ENCODE results near the gene PLAA.

The PLAA gene

DNA sequence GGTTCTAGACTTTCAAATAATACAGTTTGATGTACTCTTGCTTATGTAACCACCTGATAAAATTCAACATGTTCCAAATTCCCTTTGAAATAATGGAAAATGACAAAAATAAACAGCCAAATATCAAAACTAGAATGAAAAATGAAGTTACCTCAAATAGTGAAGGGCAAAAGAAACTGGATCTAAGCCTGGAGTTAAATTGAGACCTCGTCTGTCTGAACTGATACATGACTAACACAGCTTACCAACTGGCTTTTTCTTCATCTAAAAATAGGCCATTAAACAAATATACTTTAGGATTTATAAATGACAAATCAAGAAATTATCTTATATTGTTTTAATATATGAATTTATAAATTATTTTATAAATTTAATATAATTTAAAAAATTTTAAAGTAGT lies 42.4 kb downstream of the PLAA start:
- Histone ChIP-seq H4K20me1 (ENCODE audit: insufficient read depth, low read length, poor library complexity, severe bottlenecking) (no peaks in the 10 kb centered on the region), H3K79me2 (ENCODE audit: insufficient read depth, low read length) (no peaks in the 10 kb centered on the region), H2AFZ (ENCODE audit: low read length) (no peak overlapping the region), H3K4me3 (ENCODE audit: low read length, poor library complexity, severe bottlenecking) (no peak overlapping the region), H3K4me1 (ENCODE audit: insufficient read depth, low read length, poor library complexity, severe bottlenecking) (no peaks in the 10 kb centered on the region), H3K9ac (ENCODE audit: low read depth, low read length, poor library complexity, severe bottlenecking) (no peak overlapping the region), H3F3A (ENCODE audit: low read depth) (no peaks in the 10 kb centered on the region), H3K9me2 (replicated peaks; ENCODE audit: low read depth, low read length) (no peaks in the 10 kb centered on the region), H3K36me3 (ENCODE audit: insufficient read depth, low read length) (peaks cover 47% of the 10 kb centered on the region), H3K9me3 (ENCODE audit: insufficient read depth, low read depth, low read length) (no peaks in the 10 kb centered on the region), H3K4me2 (ENCODE audit: low read depth, low read length, poor library complexity, severe bottlenecking) (no peak overlapping the region), H3K27me3 (ENCODE audit: insufficient read depth, low read length, poor library complexity, severe bottlenecking) (no peaks in the 10 kb centered on the region)
- TF ChIP-seq, protein P1, sequence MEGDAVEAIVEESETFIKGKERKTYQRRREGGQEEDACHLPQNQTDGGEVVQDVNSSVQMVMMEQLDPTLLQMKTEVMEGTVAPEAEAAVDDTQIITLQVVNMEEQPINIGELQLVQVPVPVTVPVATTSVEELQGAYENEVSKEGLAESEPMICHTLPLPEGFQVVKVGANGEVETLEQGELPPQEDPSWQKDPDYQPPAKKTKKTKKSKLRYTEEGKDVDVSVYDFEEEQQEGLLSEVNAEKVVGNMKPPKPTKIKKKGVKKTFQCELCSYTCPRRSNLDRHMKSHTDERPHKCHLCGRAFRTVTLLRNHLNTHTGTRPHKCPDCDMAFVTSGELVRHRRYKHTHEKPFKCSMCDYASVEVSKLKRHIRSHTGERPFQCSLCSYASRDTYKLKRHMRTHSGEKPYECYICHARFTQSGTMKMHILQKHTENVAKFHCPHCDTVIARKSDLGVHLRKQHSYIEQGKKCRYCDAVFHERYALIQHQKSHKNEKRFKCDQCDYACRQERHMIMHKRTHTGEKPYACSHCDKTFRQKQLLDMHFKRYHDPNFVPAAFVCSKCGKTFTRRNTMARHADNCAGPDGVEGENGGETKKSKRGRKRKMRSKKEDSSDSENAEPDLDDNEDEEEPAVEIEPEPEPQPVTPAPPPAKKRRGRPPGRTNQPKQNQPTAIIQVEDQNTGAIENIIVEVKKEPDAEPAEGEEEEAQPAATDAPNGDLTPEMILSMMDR (conservative IDR thresholded peaks at IDR 0.05; ENCODE audit: low read length), result no peak
- no peak for TF ChIP-seq EZH2phosphoT487 (IDR thresholded peaks at IDR 0.05; ENCODE audit: borderline replicate concordance)

DNA sequence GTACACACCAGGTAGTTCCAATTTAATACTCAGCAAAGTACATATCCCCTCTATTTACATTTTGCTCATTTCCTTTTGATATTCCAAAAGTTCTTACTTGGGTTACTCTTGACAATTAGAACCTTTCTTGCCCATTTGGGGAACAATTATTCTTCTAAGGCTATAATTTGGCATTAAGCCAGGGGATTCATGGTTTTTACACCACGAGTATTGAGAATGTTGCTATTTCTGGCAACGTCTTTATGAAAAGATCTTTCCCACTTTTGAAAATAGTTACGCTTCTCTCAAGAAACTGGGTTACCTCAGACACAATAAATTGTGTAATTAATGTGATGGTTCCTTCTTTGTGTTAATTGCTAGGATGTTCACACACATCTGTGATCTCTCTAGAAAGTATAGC lies 43.0 kb downstream of the PLAA start:
- TF ChIP-seq, protein P1 (conservative IDR thresholded peaks at IDR 0.05; ENCODE audit: low read length), result no peak
- no peak for TF ChIP-seq EZH2phosphoT487 (IDR thresholded peaks at IDR 0.05; ENCODE audit: borderline replicate concordance)
- Histone ChIP-seq H4K20me1 (ENCODE audit: insufficient read depth, low read length, poor library complexity, severe bottlenecking) (no peaks in the 10 kb centered on the region), H3K9me3 (ENCODE audit: insufficient read depth, low read depth, low read length) (no peaks in the 10 kb centered on the region), H2AFZ (ENCODE audit: low read length) (no peak overlapping the region), H3K27me3 (ENCODE audit: insufficient read depth, low read length, poor library complexity, severe bottlenecking) (no peaks in the 10 kb centered on the region), H3K9me2 (replicated peaks; ENCODE audit: low read depth, low read length) (no peaks in the 10 kb centered on the region), H3K79me2 (ENCODE audit: insufficient read depth, low read length) (no peaks in the 10 kb centered on the region), H3K36me3 (ENCODE audit: insufficient read depth, low read length) (peaks cover 46% of the 10 kb centered on the region), H3F3A (ENCODE audit: low read depth) (no peaks in the 10 kb centered on the region), H3K4me2 (ENCODE audit: low read depth, low read length, poor library complexity, severe bottlenecking) (no peak overlapping the region), H3K4me3 (ENCODE audit: low read length, poor library complexity, severe bottlenecking) (no peak overlapping the region), H3K4me1 (ENCODE audit: insufficient read depth, low read length, poor library complexity, severe bottlenecking) (no peaks in the 10 kb centered on the region), H3K9ac (ENCODE audit: low read depth, low read length, poor library complexity, severe bottlenecking) (no peak overlapping the region)

DNA sequence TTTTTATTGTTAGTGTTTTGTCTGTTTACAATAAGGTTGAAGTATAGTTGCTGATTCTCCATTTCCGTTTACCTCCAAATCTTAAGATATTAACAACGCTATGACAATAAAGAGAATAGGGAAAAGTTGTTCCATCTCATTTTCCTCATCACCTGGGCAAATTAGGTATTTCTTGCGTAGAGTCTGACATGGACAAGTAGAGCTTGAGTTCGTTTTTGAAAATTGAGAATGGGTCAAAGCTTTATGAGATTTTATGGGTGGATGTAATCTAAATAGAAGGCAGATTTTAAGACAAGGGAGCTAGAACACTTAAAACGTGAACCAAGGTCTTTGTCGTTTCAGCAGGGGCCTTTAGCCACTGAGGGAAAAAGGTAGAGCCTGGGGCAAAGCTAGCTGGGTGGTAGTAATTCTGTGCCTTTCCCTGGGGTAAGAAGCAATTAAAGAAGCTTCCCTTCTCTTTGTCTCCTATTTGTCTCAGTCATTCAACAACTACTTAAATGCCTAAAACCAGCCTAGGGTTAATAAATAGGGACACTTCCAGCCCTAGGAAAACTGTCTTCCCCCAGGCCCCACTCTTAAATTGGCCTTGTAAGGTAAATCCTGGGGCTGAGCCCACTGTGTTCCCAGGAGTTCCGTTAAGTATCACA lies 53.9 kb downstream of the PLAA start:
- no peaks in the 10 kb centered on the region for H3K9me2 ChIP-seq (replicated peaks; ENCODE audit: low read depth, low read length)
- H4K20me1 ChIP-seq (ENCODE audit: insufficient read depth, low read length, poor library complexity, severe bottlenecking), result peaks cover 26% of the 10 kb centered on the region
- peaks cover 21% of the 10 kb centered on the region for H3K4me1 ChIP-seq (ENCODE audit: insufficient read depth, low read length, poor library complexity, severe bottlenecking)
- no peaks in the 10 kb centered on the region for H3K27me3 ChIP-seq (ENCODE audit: insufficient read depth, low read length, poor library complexity, severe bottlenecking)
- no peaks in the 10 kb centered on the region; the same call in 1 of the 2 replicates for H3K9me3 ChIP-seq (ENCODE audit: insufficient read depth, low read depth, low read length)
- H3K4me3 ChIP-seq (ENCODE audit: low read length, poor library complexity, severe bottlenecking), result peak overlapping the region; percentile 93
- no peaks in the 10 kb centered on the region for H3K36me3 ChIP-seq (ENCODE audit: insufficient read depth, low read length)
- H3K4me2 ChIP-seq (ENCODE audit: low read depth, low read length, poor library complexity, severe bottlenecking), result peak overlapping the region; percentile 84
- H3K79me2 ChIP-seq (ENCODE audit: insufficient read depth, low read length), result peaks cover 39% of the 10 kb centered on the region
- no peak for TF ChIP-seq EZH2phosphoT487 (IDR thresholded peaks at IDR 0.05; ENCODE audit: borderline replicate concordance)
- TF ChIP-seq, protein P1 (conservative IDR thresholded peaks at IDR 0.05; ENCODE audit: low read length), result no peak
- H2AFZ ChIP-seq (ENCODE audit: low read length), result peak overlapping the region; percentile 94
- H3F3A ChIP-seq (ENCODE audit: low read depth), result peaks cover 2% of the 10 kb centered on the region; the same call in 1 of the 2 replicates
- peak overlapping the region; percentile 83 for H3K9ac ChIP-seq (ENCODE audit: low read depth, low read length, poor library complexity, severe bottlenecking)

Measured in Loucy (cell line).